Tibial artery (tissue), 4 donors: ENCODE data around the gene ZNF469.

Experiments
- DNase-seq, 2 donors: peaks; one replicate each; pipeline ENCODE4 v3.0.0-alpha.2; 2019
- H3K27ac ChIP-seq, 2 donors: fragments of 200-600 bp; sonication (generic) in 1 of 2; 1 replicate in 1 of 2; 2 replicates in 1 of 2; pipeline ENCODE4 v1.5.1; 2018 to 2019; ENCODE audit warnings: mild to moderate bottlenecking in 1 of 2
- H3K27me3 ChIP-seq, 2 donors: fragments of 200-600 bp; sonication (generic) in 1 of 2; one replicate each; pipeline versions ENCODE4 v1.5.1 to v1.6.0; 2016 to 2019
- H3K36me3 ChIP-seq, 3 donors: fragments of 200-600 bp; sonication (generic) in 2 of 3; one replicate each; pipeline ENCODE4 v1.5.1; 2016 to 2019; ENCODE audit warnings: mild to moderate bottlenecking in 2 of 3
- H3K4me1 ChIP-seq, 4 donors: fragments of 200-600 bp; sonication (generic) in 2 of 4; 1 replicate in 3 of 4; 2 replicates in 1 of 4; pipeline ENCODE4 v1.5.1; 2016 to 2019
- H3K4me3 ChIP-seq, 2 donors: fragments of 200-600 bp; sonication (generic) in 1 of 2; 1 replicate in 1 of 2; 2 replicates in 1 of 2; pipeline ENCODE4 v1.5.1; 2018 to 2019; ENCODE audit warnings: mild to moderate bottlenecking in 2 of 2
- H3K9me3 ChIP-seq, 3 donors: fragments of 200-600 bp; sonication (generic) in 1 of 3; one replicate each; pipeline ENCODE4 v1.5.1; 2016 to 2019
- intact Hi-C: fragments of 100-400 bp; cut with DNase I; formaldehyde crosslinking; loops from one replicate; pipeline ENCODE4 v1.15.0; 2023; ENCODE audit warnings: low total_unique reads
- TF ChIP-seq, protein P1 (sequence below), 2 experiments: fragments of 200-600 bp in 1 of 2; fragments of 450-650 bp in 1 of 2; IDR thresholded peaks; one replicate each; pipeline ENCODE4 v1.5.1; 2017 to 2019; ENCODE audit warnings: antibody characterized with exemption in 2 of 2, mild to moderate bottlenecking in 1 of 2, moderate library complexity in 1 of 2

The ZNF469 gene

DNA sequence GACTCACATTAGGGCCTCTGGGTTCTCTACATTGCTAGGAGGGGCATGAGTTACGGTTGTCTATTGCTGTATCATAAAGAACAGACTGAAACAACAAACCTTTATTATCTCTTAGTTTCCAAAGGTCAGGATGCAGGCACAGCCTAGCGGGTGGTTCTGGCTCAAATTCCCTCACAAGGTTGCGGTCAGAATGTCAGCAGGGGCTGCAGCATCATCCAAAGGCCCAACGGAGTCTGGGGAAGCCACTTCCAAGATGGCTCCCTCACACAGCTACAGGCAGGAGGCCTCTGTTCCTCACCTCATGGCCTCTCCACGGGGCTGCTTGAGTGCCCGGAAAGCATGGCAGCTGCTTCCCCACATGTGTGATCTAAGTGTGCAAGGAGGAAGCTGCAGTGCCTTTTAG, 40.7 kb downstream of the ZNF469 start:
- Histone ChIP-seq H3K36me3 (no peaks in the 10 kb centered on the region), H3K4me1 (peaks cover 0 to 14% (median 0%) of the 10 kb centered on the region in 4 donors), H3K27ac (no peak overlapping the region), H3K27me3 (no peaks in the 10 kb centered on the region), H3K4me3 (no peak overlapping the region), H3K9me3 (no peaks in the 10 kb centered on the region)
- DNase-seq: no peak
- intact Hi-C loops: no loop called here
- TF ChIP-seq, protein P1, sequence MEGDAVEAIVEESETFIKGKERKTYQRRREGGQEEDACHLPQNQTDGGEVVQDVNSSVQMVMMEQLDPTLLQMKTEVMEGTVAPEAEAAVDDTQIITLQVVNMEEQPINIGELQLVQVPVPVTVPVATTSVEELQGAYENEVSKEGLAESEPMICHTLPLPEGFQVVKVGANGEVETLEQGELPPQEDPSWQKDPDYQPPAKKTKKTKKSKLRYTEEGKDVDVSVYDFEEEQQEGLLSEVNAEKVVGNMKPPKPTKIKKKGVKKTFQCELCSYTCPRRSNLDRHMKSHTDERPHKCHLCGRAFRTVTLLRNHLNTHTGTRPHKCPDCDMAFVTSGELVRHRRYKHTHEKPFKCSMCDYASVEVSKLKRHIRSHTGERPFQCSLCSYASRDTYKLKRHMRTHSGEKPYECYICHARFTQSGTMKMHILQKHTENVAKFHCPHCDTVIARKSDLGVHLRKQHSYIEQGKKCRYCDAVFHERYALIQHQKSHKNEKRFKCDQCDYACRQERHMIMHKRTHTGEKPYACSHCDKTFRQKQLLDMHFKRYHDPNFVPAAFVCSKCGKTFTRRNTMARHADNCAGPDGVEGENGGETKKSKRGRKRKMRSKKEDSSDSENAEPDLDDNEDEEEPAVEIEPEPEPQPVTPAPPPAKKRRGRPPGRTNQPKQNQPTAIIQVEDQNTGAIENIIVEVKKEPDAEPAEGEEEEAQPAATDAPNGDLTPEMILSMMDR (IDR thresholded peaks at IDR 0.05): no peak

DNA sequence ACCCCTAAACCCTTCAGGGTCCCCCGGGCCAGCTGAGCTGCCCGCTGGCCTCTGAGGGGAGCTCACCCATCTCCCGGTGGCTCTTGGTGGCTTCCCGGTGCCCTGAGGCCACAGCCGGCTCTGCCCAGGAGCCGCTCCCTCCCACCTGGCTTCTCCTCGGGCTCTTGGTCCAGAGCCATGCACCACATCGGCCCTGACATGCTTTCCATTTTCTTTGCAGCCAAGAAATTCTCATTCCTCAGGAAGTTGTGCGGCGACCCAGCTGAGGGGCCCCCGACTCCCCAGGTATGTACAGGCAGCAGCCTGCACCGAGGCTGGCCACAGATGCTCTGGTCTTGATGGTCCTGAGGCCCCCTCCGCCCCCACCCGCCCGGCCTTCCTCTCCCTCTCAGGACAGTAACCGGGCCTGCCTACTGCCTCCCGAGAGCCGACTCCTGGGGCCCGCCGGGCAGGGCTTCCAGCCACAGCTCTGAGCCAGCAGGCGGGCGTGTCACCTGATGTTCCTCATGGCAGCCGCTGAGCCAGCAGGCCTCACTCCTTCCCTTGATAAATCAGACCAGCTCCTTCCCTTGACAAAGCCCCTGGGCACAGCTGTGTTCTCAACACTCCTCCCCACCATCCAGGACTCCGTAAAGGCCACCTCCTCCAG, 42.0 kb downstream of the ZNF469 start:
- no peak overlapping the region for H3K4me3 ChIP-seq
- peaks cover 0 to 20% (median 0%) of the 10 kb centered on the region in 4 donors for H3K4me1 ChIP-seq
- no peaks in the 10 kb centered on the region for H3K36me3 ChIP-seq
- intact Hi-C loops: no loop called here
- peaks cover 0 to 10% of the 10 kb centered on the region in 2 donors for H3K27me3 ChIP-seq
- DNase-seq: peak in 1 of 2 donors; percentile 60
- no peaks in the 10 kb centered on the region for H3K9me3 ChIP-seq
- H3K27ac ChIP-seq: no peak overlapping the region
- TF ChIP-seq, protein P1 (IDR thresholded peaks at IDR 0.05): no peak

DNA sequence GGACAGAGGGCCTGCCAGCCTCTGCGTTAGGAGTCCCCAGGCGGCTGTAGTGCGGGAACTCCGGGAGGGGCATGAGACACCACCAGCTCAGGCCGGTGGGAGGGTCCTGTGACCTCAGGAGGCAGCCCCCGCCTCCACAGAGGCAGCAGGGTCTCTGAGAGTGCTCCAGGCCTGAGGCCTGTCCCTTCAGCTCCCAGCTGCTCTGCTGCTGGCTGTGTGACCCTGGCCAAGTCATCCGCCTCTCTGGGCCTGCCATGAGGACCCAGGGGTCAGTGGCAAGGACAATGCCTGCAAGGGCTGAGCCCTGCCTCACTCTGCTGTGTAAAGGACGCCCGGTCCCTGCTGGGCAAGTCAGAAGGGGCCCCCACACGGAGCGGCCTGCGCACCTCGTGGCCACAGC, 43.3 kb downstream of the ZNF469 start:
- Histone ChIP-seq H3K27me3 (peaks cover 0 to 23% of the 10 kb centered on the region in 2 donors), H3K27ac (no peak overlapping the region), H3K36me3 (no peaks in the 10 kb centered on the region), H3K4me3 (no peak overlapping the region), H3K4me1 (peaks cover 0 to 30% (median 0%) of the 10 kb centered on the region in 4 donors), H3K9me3 (no peaks in the 10 kb centered on the region)
- intact Hi-C loops: no loop called here
- DNase-seq: no peak
- TF ChIP-seq, protein P1 (IDR thresholded peaks at IDR 0.05): no peak

DNA sequence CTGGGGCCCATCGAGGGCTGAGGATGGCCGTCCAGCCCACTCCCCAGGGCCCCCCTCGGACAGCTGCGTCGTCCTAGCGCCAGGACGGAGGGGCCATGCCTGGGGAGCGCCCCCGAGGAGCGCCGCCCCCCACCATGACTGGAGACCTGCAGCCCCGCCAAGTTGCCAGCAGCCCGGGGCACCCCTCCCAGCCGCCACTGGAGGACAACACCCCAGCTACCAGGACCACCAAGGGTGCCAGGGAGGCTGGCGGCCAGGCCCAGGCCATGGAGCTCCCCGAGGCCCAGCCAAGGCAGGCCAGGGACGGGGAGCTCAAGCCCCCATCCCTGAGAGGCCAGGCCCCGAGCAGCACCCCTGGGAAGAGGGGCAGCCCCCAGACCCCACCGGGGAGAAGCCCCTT, 44.6 kb downstream of the ZNF469 start:
- Histone ChIP-seq H3K4me3 (no peak overlapping the region), H3K9me3 (no peaks in the 10 kb centered on the region), H3K27ac (no peak overlapping the region), H3K27me3 (peaks cover 0 to 37% of the 10 kb centered on the region in 2 donors), H3K4me1 (peaks cover 0 to 30% (median 0%) of the 10 kb centered on the region in 4 donors), H3K36me3 (no peaks in the 10 kb centered on the region)
- TF ChIP-seq, protein P1 (IDR thresholded peaks at IDR 0.05): no peak
- DNase-seq: no peak
- intact Hi-C loops: no loop called here

DNA sequence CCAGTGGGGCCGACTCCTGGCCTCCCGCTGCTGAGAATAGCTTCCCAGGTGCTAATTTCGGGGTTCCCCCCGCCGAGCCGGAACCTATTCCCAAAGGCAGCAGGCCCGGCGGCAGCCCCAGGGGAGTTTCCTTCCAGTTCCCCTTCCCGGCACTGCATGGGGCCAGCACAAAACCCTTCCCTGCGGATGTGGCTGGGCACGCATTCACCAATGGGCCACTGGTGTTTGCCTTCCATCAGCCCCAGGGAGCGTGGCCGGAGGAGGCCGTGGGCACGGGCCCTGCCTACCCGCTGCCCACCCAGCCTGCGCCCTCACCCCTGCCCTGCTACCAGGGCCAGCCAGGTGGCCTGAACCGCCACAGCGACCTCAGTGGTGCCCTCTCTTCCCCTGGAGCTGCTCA, 45.4 kb downstream of the ZNF469 start:
- no peak overlapping the region for H3K27ac ChIP-seq
- no peak overlapping the region for H3K4me3 ChIP-seq
- H3K36me3 ChIP-seq: no peaks in the 10 kb centered on the region
- no peaks in the 10 kb centered on the region for H3K9me3 ChIP-seq
- no peak for DNase-seq
- TF ChIP-seq, protein P1 (IDR thresholded peaks at IDR 0.05): no peak
- H3K27me3 ChIP-seq: peaks cover 0 to 44% of the 10 kb centered on the region in 2 donors
- intact Hi-C loops: no loop called here
- peaks cover 0 to 30% (median 0%) of the 10 kb centered on the region in 4 donors for H3K4me1 ChIP-seq
